HepG2 (cell line): Measurements from ENCODE around the gene ATXN2. TPM values are rescaled to one million over a fixed set of nuclear protein-coding genes. Genes with fewer than 3 reads are reported as not detected.

ENCODE experiments used
- HNF4A ChIP-seq: sonication (generic); formaldehyde crosslinking; IDR thresholded peaks from 2 replicates; pipeline ENCODE4 v1.4.0; 2020; ENCODE audit warnings: missing genetic modification reagents
- HOXD1 ChIP-seq: sonication (generic); formaldehyde crosslinking; IDR thresholded peaks from 2 replicates; pipeline ENCODE4 v1.5.0; 2020; ENCODE audit warnings: missing genetic modification reagents
- KDM5B ChIP-seq: sonication (generic); formaldehyde crosslinking; IDR thresholded peaks from 2 replicates; pipeline ENCODE4 v1.4.0; 2020; ENCODE audit warnings: missing genetic modification reagents, mild to moderate bottlenecking, borderline replicate concordance
- KLF15 ChIP-seq: sonication (generic); formaldehyde crosslinking; IDR thresholded peaks from 2 replicates; pipeline ENCODE4 v1.8.1; 2023; ENCODE audit warnings: borderline replicate concordance, mild to moderate bottlenecking, inconsistent platforms, missing genetic modification reagents, mixed read lengths
- KLF9 ChIP-seq: IDR thresholded peaks from 2 replicates; pipeline ENCODE4 v1.6.1; 2016; ENCODE audit warnings: low read depth
- NFE2 ChIP-seq: sonication (generic); formaldehyde crosslinking; IDR thresholded peaks from 2 replicates; pipeline ENCODE4 v1.4.0; 2020; ENCODE audit warnings: missing genetic modification reagents
- PHB2 ChIP-seq: fragments of 450-650 bp; IDR thresholded peaks from 2 replicates; pipeline ENCODE4 v1.6.1; 2018; ENCODE audit not compliant: partially characterized antibody
- RBM39 ChIP-seq: fragments of 200-400 bp; formaldehyde crosslinking; IDR thresholded peaks from one replicate; pipeline ENCODE4 v1.6.1; 2018; ENCODE audit warnings: antibody characterized with exemption, mild to moderate bottlenecking, low read depth, low read length; ENCODE audit not compliant: poor library complexity, severe bottlenecking
- SNAPC5 ChIP-seq: sonication (generic); formaldehyde crosslinking; IDR thresholded peaks from 2 replicates; pipeline ENCODE4 v1.8.1; 2023; ENCODE audit warnings: mild to moderate bottlenecking, missing genetic modification reagents, borderline replicate concordance
- THRA ChIP-seq: sonication (generic); formaldehyde crosslinking; IDR thresholded peaks from 2 replicates; pipeline ENCODE4 v1.4.0; 2020; ENCODE audit warnings: missing genetic modification reagents, borderline replicate concordance
- TIGD3 ChIP-seq: sonication (generic); formaldehyde crosslinking; IDR thresholded peaks from 2 replicates; pipeline ENCODE4 v1.5.1; 2020; ENCODE audit warnings: mild to moderate bottlenecking, missing genetic modification reagents, borderline replicate concordance
- TRIM22 ChIP-seq: fragments of 450-650 bp; IDR thresholded peaks from 2 replicates; pipeline ENCODE4 v1.6.1; 2017
- ZFYVE20 ChIP-seq: sonication (generic); formaldehyde crosslinking; IDR thresholded peaks from 2 replicates; pipeline ENCODE4 v1.8.0; 2023; ENCODE audit warnings: low read depth, mild to moderate bottlenecking, moderate library complexity, missing genetic modification reagents, borderline replicate concordance
- ZNF3 ChIP-seq: IDR thresholded peaks from 2 replicates; pipeline ENCODE4 v1.7.0; 2017; ENCODE audit warnings: inconsistent platforms
- ZNF451 ChIP-seq: sonication (generic); formaldehyde crosslinking; IDR thresholded peaks from 2 replicates; pipeline ENCODE4 v1.5.0; 2020; ENCODE audit warnings: mild to moderate bottlenecking, missing genetic modification reagents
- ZNF460 ChIP-seq: sonication (generic); formaldehyde crosslinking; IDR thresholded peaks from 2 replicates; pipeline ENCODE4 v1.5.1; 2020; ENCODE audit warnings: missing genetic modification reagents, mild to moderate bottlenecking, borderline replicate concordance
- ZNF468 ChIP-seq: sonication (generic); formaldehyde crosslinking; IDR thresholded peaks from 2 replicates; pipeline ENCODE4 v1.8.0; 2022; ENCODE audit warnings: mild to moderate bottlenecking, moderate library complexity, missing genetic modification reagents
- ZNF570 ChIP-seq: sonication (generic); formaldehyde crosslinking; IDR thresholded peaks from 2 replicates; pipeline ENCODE4 v1.4.0; 2020; ENCODE audit warnings: mild to moderate bottlenecking, missing genetic modification reagents, borderline replicate concordance
- ZNF687 ChIP-seq: sonication (generic); formaldehyde crosslinking; IDR thresholded peaks from 2 replicates; pipeline ENCODE4 v1.5.1; 2020; ENCODE audit warnings: mild to moderate bottlenecking, missing genetic modification reagents, moderate library complexity
- ZNF883 ChIP-seq: sonication (generic); formaldehyde crosslinking; IDR thresholded peaks from 2 replicates; pipeline ENCODE4 v1.5.1; 2020; ENCODE audit warnings: mild to moderate bottlenecking, missing genetic modification reagents; ENCODE audit errors: not compliant biosample characterization
- polyA plus RNA-seq, 8 experiments: library from polyadenylated mRNA; depleted of rRNA in 3 of 8; stranded (reverse) in 7 of 8; unstranded in 1 of 8; fragments of >200 nt; fragmentation: Illumina TruSeq in 4 of 8; extraction: Trizol in 4 of 8; gene quantifications; 2 replicates each; pipeline versions ENCODE4 v1.2.1 to v1.2.3, GENCODE V29; 2011 to 2016; ENCODE audit warnings: low read depth in 4 of 8, missing spikeins in 1 of 8, mixed read lengths in 1 of 8; ENCODE audit not compliant: insufficient read depth in 1 of 8
- total RNA-seq, 5 experiments: library from RNA; depleted of rRNA; stranded (reverse); fragments of >200 nt; fragmentation: Illumina TruSeq; extraction: Trizol; gene quantifications; 2 replicates each; pipeline ENCODE4 v1.2.3, GENCODE V29; 2016; ENCODE audit warnings: low read depth in 1 of 5

Gene ATXN2
- total and polyA plus RNA-seq, 2 of the 13 experiments (the other 11 are each of a cell fraction or from before 2014, with no cell fraction given), result 18.1 to 27.1 TPM

GRCh38 chr12:111597831-111598636 lies 1.1 kb downstream of the ATXN2 start (continued):
- TF ChIP-seq KDM5B (CRISPR knock-in tag), result no peak
- TF ChIP-seq ZNF570 (CRISPR knock-in tag), result no peak
- TF ChIP-seq SNAPC5 (CRISPR knock-in tag), result no peak
- TF ChIP-seq ZNF3 (CRISPR knock-in tag), result no peak
- TF ChIP-seq HNF4A, result no peak
- no peak for TF ChIP-seq TRIM22
- no peak for TF ChIP-seq KLF15 (CRISPR knock-in tag)
- no peak for TF ChIP-seq THRA (CRISPR knock-in tag)
- TF ChIP-seq PHB2, result no peak
- no peak for TF ChIP-seq KLF9 (CRISPR knock-in tag)
- no peak for TF ChIP-seq RBM39
- TF ChIP-seq TIGD3 (CRISPR knock-in tag), result no peak
- no peak for TF ChIP-seq ZFYVE20 (CRISPR knock-in tag)
- TF ChIP-seq ZNF687 (CRISPR knock-in tag), result peak; percentile 74
- TF ChIP-seq NFE2 (CRISPR knock-in tag), result no peak
- no peak for TF ChIP-seq ZNF451 (CRISPR knock-in tag)
- no peak for TF ChIP-seq ZNF460
- no peak for TF ChIP-seq HOXD1 (CRISPR knock-in tag)
- TF ChIP-seq ZNF468, result no peak
- peak; percentile 53 for TF ChIP-seq ZNF883 (CRISPR knock-in tag)
